ENCODE data around the gene CPNE1.
A peak's percentile ranks its signal among the peaks of the same experiment; 100 is the strongest.
"Not testable (repeated sequence)": the region's sequence is repeated elsewhere in the genome, so short reads cannot be mapped to it uniquely, and the experiment has no call there.

CPNE1 gene

GRCh38 chr20:35664466-35665206, at the start of gene CPNE1, which contains the start of gene RBM12:
TSS of gene CPNE1 (minus strand) at chr20:35664900. CDS start at chr20:35632923, 31,977 bp downstream.
TSS of gene RBM12 (minus strand) at chr20:35664900. CDS start at chr20:35655322, 9,578 bp downstream.
- peaks cover 44% of the 10 kb centered on the region for H3K4me1 Mint-ChIP-seq (ENCODE audit: low read depth)
- H3K9me3 Mint-ChIP-seq: no peaks in the 10 kb centered on the region
- no peaks in the 10 kb centered on the region for H3K27me3 Mint-ChIP-seq (ENCODE audit: low read depth)
- H3K36me3 Mint-ChIP-seq (ENCODE audit: low read depth): peaks cover 27% of the 10 kb centered on the region
- H3K4me3 Mint-ChIP-seq: peak within 1 kb of the TSS; percentile 87
- peak within 1 kb of the TSS; percentile 99 for H3K27ac Mint-ChIP-seq

DNA sequence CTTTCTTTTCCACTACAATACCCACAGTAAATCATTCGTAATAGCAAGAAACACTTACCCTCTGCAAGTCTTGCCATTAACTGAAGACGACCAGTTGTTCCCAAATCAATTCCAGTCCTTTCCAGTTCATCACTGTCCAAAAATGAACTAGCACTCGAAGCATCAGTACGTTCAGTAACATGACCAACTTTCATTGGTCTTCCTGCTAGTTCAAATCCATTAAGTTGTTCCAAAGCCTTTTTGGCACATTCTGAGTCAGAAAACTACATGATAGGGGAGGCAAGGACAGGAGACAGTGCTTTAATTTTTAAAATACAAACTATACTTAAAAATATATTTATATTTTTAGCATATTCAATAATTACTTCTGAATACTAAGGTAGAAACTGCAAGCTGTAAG, 49.4 kb upstream of the CPNE1 start:
- Mint-ChIP-seq H3K27ac (no peak overlapping the region), H3K4me3 (no peak overlapping the region), H3K4me1 (ENCODE audit: low read depth) (peaks cover 25% of the 10 kb centered on the region), H3K36me3 (ENCODE audit: low read depth) (peaks cover 50% of the 10 kb centered on the region), H3K9me3 (no peaks in the 10 kb centered on the region), H3K27me3 (ENCODE audit: low read depth) (no peaks in the 10 kb centered on the region)

DNA sequence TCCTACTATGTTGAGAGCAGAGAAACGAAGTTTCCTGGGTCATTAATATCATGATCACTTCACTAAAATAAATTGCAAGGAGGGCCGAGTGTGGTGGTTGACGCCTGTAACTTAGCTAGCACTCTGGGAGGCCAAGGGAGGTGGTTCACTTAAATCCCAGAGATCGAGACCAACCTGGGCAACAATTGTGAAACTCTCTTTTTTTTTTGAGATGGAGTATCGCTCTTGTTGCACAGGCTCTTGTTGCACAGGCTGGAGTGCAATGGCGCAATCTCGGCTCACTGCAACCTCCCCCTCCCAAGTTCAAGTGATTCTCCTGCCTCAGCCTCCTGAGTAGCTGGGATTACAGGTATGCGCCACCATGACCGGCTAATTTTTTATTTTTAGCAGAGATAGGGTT, 48.4 kb upstream of the CPNE1 start:
- H3K4me3 Mint-ChIP-seq; H3K9me3 Mint-ChIP-seq; H3K27ac Mint-ChIP-seq; H3K27me3 Mint-ChIP-seq (ENCODE audit: low read depth): not testable (repeated sequence)
- H3K36me3 Mint-ChIP-seq (ENCODE audit: low read depth): peaks cover 51% of the 10 kb centered on the region
- peaks cover 28% of the 10 kb centered on the region for H3K4me1 Mint-ChIP-seq (ENCODE audit: low read depth)

GRCh38 chr20:35711588-35712209, 47.0 kb upstream of the CPNE1 start:
- Mint-ChIP-seq H3K9me3 (no peaks in the 10 kb centered on the region), H3K27me3 (ENCODE audit: low read depth) (no peaks in the 10 kb centered on the region), H3K4me3 (no peak overlapping the region), H3K27ac (peak overlapping the region; percentile 57), H3K36me3 (ENCODE audit: low read depth) (peaks cover 44% of the 10 kb centered on the region), H3K4me1 (ENCODE audit: low read depth) (peaks cover 27% of the 10 kb centered on the region)

- Mint-ChIP-seq H3K36me3 (ENCODE audit: low read depth) (peaks cover 44% of the 10 kb centered on the region), H3K27me3 (ENCODE audit: low read depth) (no peaks in the 10 kb centered on the region), H3K4me1 (ENCODE audit: low read depth) (peaks cover 27% of the 10 kb centered on the region), H3K9me3 (no peaks in the 10 kb centered on the region), H3K27ac (peak overlapping the region; percentile 57), H3K4me3 (no peak overlapping the region)
These were observed 46.3 kb upstream of the CPNE1 start for GRCh38 chr20:35710884-35711587.

GRCh38 chr20:35710039-35710438, 45.3 kb upstream of the CPNE1 start:
- Mint-ChIP-seq H3K4me1 (ENCODE audit: low read depth) (peaks cover 27% of the 10 kb centered on the region), H3K9me3 (no peaks in the 10 kb centered on the region), H3K4me3 (no peak overlapping the region), H3K27ac (no peak overlapping the region), H3K36me3 (ENCODE audit: low read depth) (peaks cover 46% of the 10 kb centered on the region), H3K27me3 (ENCODE audit: low read depth) (no peaks in the 10 kb centered on the region)

- peaks cover 29% of the 10 kb centered on the region for H3K4me1 Mint-ChIP-seq (ENCODE audit: low read depth)
- no peaks in the 10 kb centered on the region for H3K9me3 Mint-ChIP-seq
- H3K4me3 Mint-ChIP-seq: no peak overlapping the region
- H3K27me3 Mint-ChIP-seq (ENCODE audit: low read depth): no peaks in the 10 kb centered on the region
- peaks cover 50% of the 10 kb centered on the region for H3K36me3 Mint-ChIP-seq (ENCODE audit: low read depth)
- peak overlapping the region; percentile 39 for H3K27ac Mint-ChIP-seq
These were observed 44.6 kb upstream of the CPNE1 start for GRCh38 chr20:35709259-35709658.

DNA sequence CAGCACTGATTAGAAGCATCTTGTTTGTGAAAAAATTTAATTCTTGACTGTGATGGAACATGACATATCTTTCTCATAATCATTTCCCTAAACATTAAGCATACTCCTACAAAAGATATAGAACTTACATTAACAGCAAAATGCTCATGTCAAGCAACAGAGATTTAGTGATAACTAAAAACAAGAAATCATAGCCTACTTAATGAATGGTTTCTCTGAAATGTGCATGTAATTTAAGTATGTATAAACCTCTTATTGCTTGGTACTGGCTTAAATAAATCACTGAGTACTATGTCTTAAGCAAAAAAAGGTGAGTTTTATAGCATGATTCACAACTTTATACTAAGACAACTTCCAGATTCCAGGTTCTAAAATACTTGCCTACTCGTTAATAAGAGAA, 43.8 kb upstream of the CPNE1 start:
- Mint-ChIP-seq H3K4me1 (ENCODE audit: low read depth) (peaks cover 32% of the 10 kb centered on the region), H3K27ac (no peak overlapping the region), H3K9me3 (no peaks in the 10 kb centered on the region), H3K4me3 (no peak overlapping the region), H3K36me3 (ENCODE audit: low read depth) (peaks cover 55% of the 10 kb centered on the region), H3K27me3 (ENCODE audit: low read depth) (no peaks in the 10 kb centered on the region)

DNA sequence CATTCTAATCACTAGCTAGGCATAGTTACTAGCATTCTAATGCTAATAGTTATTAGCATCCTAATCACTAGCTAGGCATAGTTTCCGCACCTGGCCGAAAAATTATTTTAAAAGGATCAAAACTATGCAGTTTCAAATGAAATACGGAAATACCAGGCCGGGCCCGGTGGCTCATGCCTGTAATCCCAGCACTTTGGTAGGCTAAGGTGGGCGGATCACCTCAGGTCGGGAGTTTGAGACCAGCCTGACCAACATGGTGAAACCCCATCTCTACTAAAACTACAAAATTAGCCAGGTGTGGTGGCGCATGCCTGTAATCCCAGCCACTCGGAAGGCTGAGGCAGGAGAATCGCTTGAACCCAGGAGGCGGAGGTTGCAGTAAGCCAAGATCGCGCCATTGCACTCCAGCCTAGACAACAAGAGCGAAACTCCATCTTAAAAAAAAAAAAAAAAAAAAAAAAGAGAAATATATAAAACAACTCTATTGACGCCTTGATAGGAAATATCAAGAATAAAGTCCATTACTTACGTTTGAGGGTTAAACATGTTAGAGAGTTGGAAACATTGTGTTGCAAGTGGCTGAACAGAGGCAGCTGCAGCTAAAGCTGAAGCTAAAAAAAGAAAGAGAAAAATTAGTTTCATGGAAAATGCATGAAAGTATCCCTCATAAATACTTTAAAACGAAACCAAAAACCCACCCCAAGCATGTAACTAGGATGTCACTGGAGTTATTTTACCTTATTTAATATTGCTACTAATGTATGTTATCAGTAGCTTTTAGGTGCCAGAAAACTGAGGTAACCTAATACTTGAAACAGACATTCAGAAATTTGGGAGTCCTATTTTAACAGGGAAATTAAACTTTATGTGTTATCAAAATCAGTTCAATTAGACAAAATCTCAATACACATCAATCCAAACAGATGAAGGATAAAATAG, 42.2 kb upstream of the CPNE1 start:
- H3K27ac Mint-ChIP-seq; H3K27me3 Mint-ChIP-seq (ENCODE audit: low read depth); H3K9me3 Mint-ChIP-seq; H3K4me3 Mint-ChIP-seq: not testable (repeated sequence)
- Mint-ChIP-seq H3K4me1 (ENCODE audit: low read depth) (peaks cover 27% of the 10 kb centered on the region), H3K36me3 (ENCODE audit: low read depth) (peaks cover 61% of the 10 kb centered on the region)

DNA sequence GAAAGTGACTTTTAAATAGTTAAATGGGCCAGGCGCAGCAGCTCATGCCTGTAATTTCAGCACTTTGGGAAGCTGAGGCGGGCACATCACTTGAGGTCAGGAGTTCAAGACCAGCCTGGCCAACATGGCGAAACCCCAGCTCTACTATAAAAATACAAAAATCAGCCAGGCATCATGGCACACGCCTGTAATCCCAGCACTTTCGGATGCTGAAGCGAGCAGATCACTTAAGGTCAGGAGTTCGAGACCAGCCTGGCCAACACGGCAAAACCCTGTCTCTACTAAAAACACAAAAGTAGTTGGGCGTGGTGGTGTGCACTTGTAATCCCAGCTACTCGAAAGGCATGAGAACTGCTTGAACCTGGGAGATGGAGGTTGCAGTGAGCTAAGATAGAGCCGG, 41.2 kb upstream of the CPNE1 start:
- H3K27me3 Mint-ChIP-seq (ENCODE audit: low read depth); H3K27ac Mint-ChIP-seq; H3K4me3 Mint-ChIP-seq; H3K9me3 Mint-ChIP-seq: not testable (repeated sequence)
- peaks cover 19% of the 10 kb centered on the region for H3K4me1 Mint-ChIP-seq (ENCODE audit: low read depth)
- peaks cover 56% of the 10 kb centered on the region for H3K36me3 Mint-ChIP-seq (ENCODE audit: low read depth)

- H3K4me1 Mint-ChIP-seq (ENCODE audit: low read depth): peaks cover 26% of the 10 kb centered on the region
- no peak overlapping the region for H3K4me3 Mint-ChIP-seq
- H3K27me3 Mint-ChIP-seq (ENCODE audit: low read depth): no peaks in the 10 kb centered on the region
- H3K9me3 Mint-ChIP-seq: no peaks in the 10 kb centered on the region
- no peak overlapping the region for H3K27ac Mint-ChIP-seq
- peaks cover 54% of the 10 kb centered on the region for H3K36me3 Mint-ChIP-seq (ENCODE audit: low read depth)
These were observed 40.0 kb upstream of the CPNE1 start for GRCh38 chr20:35704514-35705261.

DNA sequence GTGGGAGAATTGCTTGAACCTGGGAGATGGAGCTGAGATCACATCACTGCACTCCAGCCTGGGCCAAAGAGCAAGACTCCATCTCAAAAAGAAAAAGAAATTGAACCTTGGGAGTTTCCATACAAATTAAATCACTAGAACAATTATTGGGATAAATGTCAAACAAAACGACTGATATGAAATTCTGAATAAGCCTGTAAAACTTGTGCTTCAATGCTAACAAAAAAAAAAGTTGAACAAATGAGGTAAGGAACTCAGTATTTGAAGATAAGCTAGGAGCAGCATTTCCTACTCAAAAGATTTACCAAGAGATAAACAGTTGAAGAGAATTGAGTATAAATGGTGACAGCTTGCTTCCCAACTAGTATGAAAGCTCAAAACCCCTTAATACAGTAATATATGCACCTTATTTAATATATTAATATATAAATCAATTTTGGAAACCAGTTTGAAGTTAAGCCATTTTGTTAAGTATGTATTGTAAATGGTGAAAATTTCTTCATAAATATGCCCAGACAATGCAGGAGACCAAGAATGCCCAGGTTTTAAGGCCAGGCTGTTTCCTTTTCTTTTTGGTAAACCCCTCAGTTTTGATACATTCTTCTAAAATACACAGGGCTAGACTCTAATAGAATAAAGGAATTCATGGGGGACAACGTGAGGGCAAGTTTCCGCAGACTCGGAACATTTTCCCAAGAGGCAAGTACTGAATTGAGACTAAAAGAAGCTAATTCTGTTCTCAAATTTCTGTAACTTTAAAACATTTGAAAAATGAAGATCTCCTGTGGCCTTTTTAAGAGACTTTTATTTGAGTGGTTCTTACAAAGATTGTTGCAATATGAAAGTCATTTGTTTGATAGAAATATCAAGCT, 38.4 kb upstream of the CPNE1 start:
- peak overlapping the region; percentile 21 for H3K27ac Mint-ChIP-seq
- H3K9me3 Mint-ChIP-seq: no peaks in the 10 kb centered on the region
- H3K27me3 Mint-ChIP-seq (ENCODE audit: low read depth): no peaks in the 10 kb centered on the region
- H3K4me3 Mint-ChIP-seq: no peak overlapping the region
- H3K36me3 Mint-ChIP-seq (ENCODE audit: low read depth): peaks cover 51% of the 10 kb centered on the region
- H3K4me1 Mint-ChIP-seq (ENCODE audit: low read depth): peaks cover 26% of the 10 kb centered on the region
